HepG2 (cell line): ENCODE measurements around the gene SLC44A5. TPM values are rescaled to one million over a fixed set of nuclear protein-coding genes. Genes with fewer than 3 reads are reported as not detected.

Experiments used
- LBX2 ChIP-seq: sonication (generic); formaldehyde crosslinking; IDR thresholded peaks from 2 replicates; pipeline ENCODE4 v1.5.0; 2020; ENCODE audit warnings: missing genetic modification reagents, mild to moderate bottlenecking, borderline replicate concordance
- NFYC ChIP-seq: IDR thresholded peaks from 2 replicates; pipeline ENCODE4 v1.6.1; 2016; ENCODE audit warnings: missing genetic modification reagents, missing compliant biosample characterization
- SMAD3 ChIP-seq: sonication (generic); formaldehyde crosslinking; IDR thresholded peaks from 2 replicates; pipeline ENCODE4 v1.4.0; 2020; ENCODE audit warnings: missing genetic modification reagents
- ZBTB26 ChIP-seq: IDR thresholded peaks from 2 replicates; pipeline ENCODE4 v1.6.1; 2016; ENCODE audit warnings: missing compliant biosample characterization, missing genetic modification reagents, borderline replicate concordance
- ZBTB39 ChIP-seq: sonication (generic); formaldehyde crosslinking; IDR thresholded peaks from 2 replicates; pipeline ENCODE4 v1.5.0; 2020; ENCODE audit warnings: missing genetic modification reagents
- ZFP36L2 ChIP-seq: sonication (generic); formaldehyde crosslinking; IDR thresholded peaks from 2 replicates; pipeline ENCODE4 v1.4.0; 2020; ENCODE audit warnings: missing genetic modification reagents
- ZNF614 ChIP-seq: IDR thresholded peaks from 2 replicates; pipeline ENCODE4 v1.6.1; 2018; ENCODE audit warnings: missing biosample characterization, missing genetic modification reagents, inconsistent platforms, borderline replicate concordance
- polyA plus RNA-seq, 8 experiments: library from polyadenylated mRNA; depleted of rRNA in 3 of 8; stranded (reverse) in 7 of 8; unstranded in 1 of 8; fragments of >200 nt; fragmentation: Illumina TruSeq in 4 of 8; extraction: Trizol in 4 of 8; gene quantifications; 2 replicates each; pipeline versions ENCODE4 v1.2.1 to v1.2.3, GENCODE V29; 2011 to 2016; ENCODE audit warnings: low read depth in 4 of 8, missing spikeins in 1 of 8, mixed read lengths in 1 of 8; ENCODE audit not compliant: insufficient read depth in 1 of 8
- total RNA-seq, 5 experiments: library from RNA; depleted of rRNA; stranded (reverse); fragments of >200 nt; fragmentation: Illumina TruSeq; extraction: Trizol; gene quantifications; 2 replicates each; pipeline ENCODE4 v1.2.3, GENCODE V29; 2016; ENCODE audit warnings: low read depth in 1 of 5
- TF ChIP-seq, protein P1 (sequence below): fragments of 450-650 bp; IDR thresholded peaks from 2 replicates; pipeline ENCODE4 v1.6.1; 2017
- TF ChIP-seq, protein P2 (sequence below): sonication (generic); formaldehyde crosslinking; conservative IDR thresholded peaks from 2 replicates; pipeline ENCODE4 v1.4.0; 2020; ENCODE audit warnings: missing genetic modification reagents

Gene SLC44A5
- total and polyA plus RNA-seq, 2 of the 13 experiments (the other 11 are each of a cell fraction or from before 2014, with no cell fraction given) = 8.0 to 16.0 TPM

DNA sequence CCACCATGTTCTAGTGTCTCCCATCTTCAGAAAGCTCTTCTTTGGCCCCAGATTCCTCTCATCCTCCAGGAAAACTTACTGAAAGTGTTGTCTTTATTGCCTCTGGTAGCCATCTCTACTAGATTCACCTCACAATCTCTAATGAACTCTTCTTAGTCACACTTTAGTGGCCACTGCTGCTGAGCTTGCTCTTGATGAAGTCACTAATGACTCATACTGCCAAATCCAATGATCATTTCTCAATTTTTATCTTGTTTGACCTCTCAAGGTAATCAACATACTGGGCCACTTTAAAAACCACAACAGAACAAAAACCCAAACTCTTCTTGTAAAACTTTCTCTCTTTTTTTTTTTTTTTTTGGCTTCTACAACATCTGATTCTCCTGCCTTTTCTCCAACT is 280.3 kb downstream of the SLC44A5 start (continued):
- no peak for TF ChIP-seq ZBTB39
- no peak for TF ChIP-seq ZFP36L2 (CRISPR knock-in tag)
- TF ChIP-seq, protein P1, sequence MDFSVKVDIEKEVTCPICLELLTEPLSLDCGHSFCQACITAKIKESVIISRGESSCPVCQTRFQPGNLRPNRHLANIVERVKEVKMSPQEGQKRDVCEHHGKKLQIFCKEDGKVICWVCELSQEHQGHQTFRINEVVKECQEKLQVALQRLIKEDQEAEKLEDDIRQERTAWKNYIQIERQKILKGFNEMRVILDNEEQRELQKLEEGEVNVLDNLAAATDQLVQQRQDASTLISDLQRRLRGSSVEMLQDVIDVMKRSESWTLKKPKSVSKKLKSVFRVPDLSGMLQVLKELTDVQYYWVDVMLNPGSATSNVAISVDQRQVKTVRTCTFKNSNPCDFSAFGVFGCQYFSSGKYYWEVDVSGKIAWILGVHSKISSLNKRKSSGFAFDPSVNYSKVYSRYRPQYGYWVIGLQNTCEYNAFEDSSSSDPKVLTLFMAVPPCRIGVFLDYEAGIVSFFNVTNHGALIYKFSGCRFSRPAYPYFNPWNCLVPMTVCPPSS = no peak
- TF ChIP-seq SMAD3 (CRISPR knock-in tag) = no peak
- TF ChIP-seq LBX2 = no peak
- TF ChIP-seq ZNF614 = no peak
- no peak for TF ChIP-seq NFYC (CRISPR knock-in tag)
- TF ChIP-seq, protein P2, sequence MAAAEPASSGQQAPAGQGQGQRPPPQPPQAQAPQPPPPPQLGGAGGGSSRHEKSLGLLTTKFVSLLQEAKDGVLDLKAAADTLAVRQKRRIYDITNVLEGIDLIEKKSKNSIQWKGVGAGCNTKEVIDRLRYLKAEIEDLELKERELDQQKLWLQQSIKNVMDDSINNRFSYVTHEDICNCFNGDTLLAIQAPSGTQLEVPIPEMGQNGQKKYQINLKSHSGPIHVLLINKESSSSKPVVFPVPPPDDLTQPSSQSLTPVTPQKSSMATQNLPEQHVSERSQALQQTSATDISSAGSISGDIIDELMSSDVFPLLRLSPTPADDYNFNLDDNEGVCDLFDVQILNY (CRISPR knock-in tag) = no peak
- no peak for TF ChIP-seq ZBTB26 (CRISPR knock-in tag)
